Epithelial cell of proximal tubule (primary cell): Measurements from ENCODE around the gene ABLIM2. TPM values are rescaled to one million over a fixed set of nuclear protein-coding genes. Genes with fewer than 3 reads are reported as not detected.
"Not testable (repeated sequence)": the region's sequence is repeated elsewhere in the genome, so short reads cannot be mapped to it uniquely, and the experiment has no call there.

Experiments
- DNase-seq: peaks from one replicate; pipeline ENCODE4 v3.0.0-alpha.2; 2011; ENCODE audit warnings: low read depth
- H3K4me3 ChIP-seq: 2 replicates; pipeline ENCODE4 v1.5.1; 2011; ENCODE audit warnings: low read depth, mild to moderate bottlenecking, low read length
- total RNA-seq: library from RNA; depleted of rRNA; stranded (reverse); fragments of >200 nt; gene quantifications from 2 replicates; pipeline ENCODE4 v1.2.3, GENCODE V29; 2015
- TF ChIP-seq, protein P1 (sequence below): conservative IDR thresholded peaks from 2 replicates; pipeline ENCODE4 v1.5.1; 2012; ENCODE audit warnings: low read depth, mild to moderate bottlenecking, low read length

ABLIM2 gene
- total RNA-seq, 1 donor from 2014 or later: 1.0 TPM

DNA sequence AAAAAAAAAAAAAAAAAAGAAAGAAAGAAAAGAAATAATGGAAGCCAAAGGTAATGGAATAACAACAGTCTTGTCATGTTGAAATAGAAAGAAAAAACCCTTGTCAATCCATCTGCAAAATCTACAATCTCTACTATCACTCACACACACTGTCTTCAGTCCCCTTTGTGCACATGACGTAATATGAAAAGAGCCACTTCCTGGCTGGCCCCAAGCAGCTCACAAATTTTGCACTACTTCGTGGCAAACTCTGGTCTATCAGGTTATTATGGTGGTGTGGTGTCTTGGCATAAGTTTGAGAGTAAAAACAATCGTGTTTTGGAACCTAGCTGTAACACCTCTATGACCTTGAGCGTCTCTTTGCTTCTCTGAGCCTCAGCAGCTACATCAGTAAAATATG lies 210.7 kb downstream of the ABLIM2 start:
- no peak for DNase-seq
- no peak overlapping the region for H3K4me3 ChIP-seq
- TF ChIP-seq, protein P1, sequence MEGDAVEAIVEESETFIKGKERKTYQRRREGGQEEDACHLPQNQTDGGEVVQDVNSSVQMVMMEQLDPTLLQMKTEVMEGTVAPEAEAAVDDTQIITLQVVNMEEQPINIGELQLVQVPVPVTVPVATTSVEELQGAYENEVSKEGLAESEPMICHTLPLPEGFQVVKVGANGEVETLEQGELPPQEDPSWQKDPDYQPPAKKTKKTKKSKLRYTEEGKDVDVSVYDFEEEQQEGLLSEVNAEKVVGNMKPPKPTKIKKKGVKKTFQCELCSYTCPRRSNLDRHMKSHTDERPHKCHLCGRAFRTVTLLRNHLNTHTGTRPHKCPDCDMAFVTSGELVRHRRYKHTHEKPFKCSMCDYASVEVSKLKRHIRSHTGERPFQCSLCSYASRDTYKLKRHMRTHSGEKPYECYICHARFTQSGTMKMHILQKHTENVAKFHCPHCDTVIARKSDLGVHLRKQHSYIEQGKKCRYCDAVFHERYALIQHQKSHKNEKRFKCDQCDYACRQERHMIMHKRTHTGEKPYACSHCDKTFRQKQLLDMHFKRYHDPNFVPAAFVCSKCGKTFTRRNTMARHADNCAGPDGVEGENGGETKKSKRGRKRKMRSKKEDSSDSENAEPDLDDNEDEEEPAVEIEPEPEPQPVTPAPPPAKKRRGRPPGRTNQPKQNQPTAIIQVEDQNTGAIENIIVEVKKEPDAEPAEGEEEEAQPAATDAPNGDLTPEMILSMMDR: no peak

DNA sequence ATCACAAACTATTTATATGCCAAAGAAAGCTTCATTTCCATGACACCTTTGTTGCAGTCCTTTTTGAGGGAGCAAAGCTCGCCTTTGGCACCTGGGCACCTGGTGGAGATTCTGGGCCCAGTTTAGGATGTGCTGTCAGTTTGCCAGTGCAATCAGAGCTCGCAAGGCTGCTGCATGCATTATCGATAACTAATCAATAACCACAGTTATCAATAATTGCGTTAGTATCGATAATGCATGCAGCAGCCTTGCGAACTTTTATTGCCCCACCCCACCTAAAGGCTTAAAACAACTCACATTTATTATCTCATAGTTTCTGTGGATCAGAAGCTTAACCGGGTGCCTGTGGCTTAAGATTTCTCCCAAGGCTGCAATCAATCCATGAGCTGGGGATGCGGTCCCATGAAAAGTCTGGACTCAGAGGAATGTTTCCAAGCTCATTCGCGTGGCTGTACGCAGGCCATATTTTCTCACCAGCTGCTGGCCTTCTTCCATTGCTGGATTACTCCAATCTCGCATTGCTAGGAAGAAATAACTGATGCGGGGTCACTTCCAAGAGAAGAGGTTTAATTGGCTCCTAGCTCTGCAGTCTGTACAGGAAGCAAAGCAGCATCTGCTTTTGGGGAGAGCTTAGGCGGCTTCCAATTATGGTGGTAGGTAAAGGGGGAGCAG lies 212.8 kb downstream of the ABLIM2 start:
- H3K4me3 ChIP-seq: no peak overlapping the region
- no peak for DNase-seq
- TF ChIP-seq, protein P1: no peak

DNA sequence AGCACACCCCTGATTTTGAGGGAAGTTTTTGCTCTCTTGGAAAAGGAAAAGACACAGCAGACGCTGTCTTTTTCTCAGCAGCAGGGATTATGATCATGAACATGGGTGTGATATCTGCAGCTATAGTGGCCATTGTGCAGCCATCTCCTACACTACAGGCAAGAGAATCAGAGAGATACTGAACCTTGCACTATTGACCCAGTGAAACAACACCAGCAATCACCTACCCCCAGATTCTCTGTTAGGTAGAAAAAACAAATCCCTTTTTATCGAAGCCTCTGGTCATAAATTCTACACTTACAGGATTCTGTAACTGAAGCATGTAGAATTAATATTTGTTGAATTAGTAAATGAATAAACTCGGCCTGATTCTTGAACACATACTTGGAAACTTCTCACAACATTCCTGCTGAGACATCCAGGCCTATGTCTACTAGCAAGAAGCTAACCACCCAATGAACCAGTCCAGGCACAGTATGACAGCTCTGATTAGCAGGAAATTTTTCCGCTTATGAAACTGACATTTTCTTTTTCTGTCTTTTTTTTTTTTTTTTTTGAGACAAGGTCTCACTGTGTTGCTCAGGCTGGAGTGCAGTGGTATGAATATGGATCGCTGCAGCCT lies 213.9 kb downstream of the ABLIM2 start:
- TF ChIP-seq, protein P1: no peak
- DNase-seq: no peak
- H3K4me3 ChIP-seq: no peak overlapping the region

DNA sequence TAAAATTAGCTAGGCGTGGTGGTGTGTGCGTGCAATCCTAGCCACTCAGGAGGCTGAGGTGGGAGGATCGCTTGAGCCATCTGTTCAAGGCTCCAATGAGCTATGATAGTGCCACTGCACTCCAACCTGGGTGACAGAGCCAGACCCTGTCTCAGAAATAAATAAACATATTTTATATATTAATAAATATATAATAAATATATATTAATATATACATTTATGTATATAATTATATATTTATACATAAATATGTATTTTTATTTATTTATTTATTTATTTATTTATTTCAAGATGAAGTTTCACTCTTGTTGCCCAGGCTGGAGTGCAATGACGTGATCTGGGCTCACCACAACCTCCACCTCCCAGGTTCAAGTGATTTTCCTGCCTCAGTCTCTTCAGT lies 214.9 kb downstream of the ABLIM2 start:
- not testable (repeated sequence) for DNase-seq, H3K4me3 ChIP-seq

DNA sequence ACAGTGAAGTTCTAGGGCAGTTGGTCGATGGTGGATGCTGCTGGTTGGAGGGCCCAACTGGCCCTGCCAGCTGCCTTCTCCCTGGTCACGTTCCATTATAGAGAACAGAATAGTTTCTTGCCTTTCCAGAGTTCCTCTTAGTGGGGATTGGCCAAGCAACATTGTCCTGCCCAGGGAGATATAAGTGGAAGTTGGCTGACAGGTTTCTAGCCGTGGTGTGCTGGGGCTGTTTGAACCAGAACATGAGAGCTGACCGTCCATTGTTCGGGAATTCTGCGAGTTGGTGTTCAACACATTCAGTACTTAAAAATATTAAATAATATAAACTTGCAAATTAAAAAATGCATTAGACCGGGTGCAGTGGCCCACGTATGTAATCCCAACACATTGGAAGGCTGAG lies 215.4 kb downstream of the ABLIM2 start:
- TF ChIP-seq, protein P1: no peak
- no peak for DNase-seq

DNA sequence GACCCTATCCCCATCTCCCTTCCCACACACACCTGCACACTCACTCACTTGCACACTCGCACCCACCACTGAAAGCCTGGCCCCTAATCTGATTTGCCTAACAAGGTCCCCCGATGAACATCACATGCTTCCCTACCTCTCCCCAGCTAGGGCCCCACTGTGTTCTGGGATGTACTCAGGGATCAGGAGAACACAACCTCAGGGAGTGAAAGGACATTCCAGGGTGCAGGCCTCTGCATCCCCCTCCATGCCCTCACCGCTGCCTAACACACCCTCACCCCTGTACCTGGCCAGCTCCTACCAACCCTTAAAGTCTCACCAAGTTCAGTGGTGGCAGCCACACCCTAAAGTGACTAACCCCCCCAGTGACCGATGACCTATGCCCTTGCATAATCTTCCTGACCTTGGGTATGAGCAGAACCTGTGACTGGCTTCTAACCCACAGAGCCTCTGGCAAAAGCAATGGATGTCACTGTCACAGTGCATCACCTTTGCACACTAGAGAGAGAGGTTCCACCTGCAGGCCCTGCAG lies 216.6 kb downstream of the ABLIM2 start:
- H3K4me3 ChIP-seq: no peak overlapping the region
- no peak for DNase-seq
- TF ChIP-seq, protein P1: no peak

More for the DNA sequence above, 215.4 kb downstream of the ABLIM2 start:
- H3K4me3 ChIP-seq: no peak overlapping the region

DNA sequence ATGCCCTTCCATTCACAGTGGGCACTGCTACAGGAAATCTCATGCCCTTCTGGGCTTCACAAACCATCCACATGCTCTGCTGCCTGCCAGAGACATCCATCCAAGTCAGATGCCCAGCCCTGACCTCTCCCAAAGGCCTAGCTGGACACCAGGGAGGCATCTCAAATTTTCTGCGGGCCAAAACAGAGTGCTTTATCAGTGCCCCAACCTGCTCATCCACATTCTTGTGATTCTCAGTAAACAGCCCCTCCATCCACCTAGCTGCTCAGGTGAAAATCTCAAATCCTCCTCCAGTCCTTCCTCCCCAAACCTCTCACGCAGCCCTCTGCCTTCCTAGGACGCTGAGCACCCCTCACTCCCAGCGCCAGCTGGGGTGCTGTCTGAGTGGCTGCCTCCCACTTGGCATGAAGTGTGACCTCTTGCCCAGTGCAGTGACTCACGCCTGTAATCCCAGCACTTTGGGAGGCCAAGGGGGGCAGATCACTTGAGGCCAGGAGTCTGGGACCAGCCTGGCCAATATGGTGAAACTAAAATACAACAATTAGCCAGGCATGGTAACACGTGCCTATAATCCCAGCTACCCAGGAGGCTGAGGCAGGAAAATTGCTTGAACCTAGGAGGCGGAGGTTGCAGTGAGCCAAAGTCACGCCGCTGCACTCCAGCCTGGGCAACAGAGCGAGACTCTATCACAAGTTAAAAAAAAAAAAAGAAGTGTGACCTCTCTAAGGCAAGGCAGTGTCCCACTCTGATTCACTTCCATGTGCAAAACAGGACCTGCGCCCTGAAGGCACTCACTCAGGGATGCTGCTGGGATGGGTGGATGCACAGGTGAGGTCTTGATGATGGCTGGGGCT lies 217.3 kb downstream of the ABLIM2 start:
- DNase-seq: no peak
- H3K4me3 ChIP-seq: no peak overlapping the region
- TF ChIP-seq, protein P1: no peak
